HEK293T (cell line): ENCODE results near the gene POLL.

ENCODE experiments used
- CTCF ChIA-PET: fragments of 350-600 bp; formaldehyde crosslinking; extraction: SDS; loops from one replicate; lab custom pipeline; 2021; ENCODE audit warnings: antibody characterized with exemption, inconsistent platforms; lab: Yijun Ruan, JAX
- POLR2A ChIA-PET: fragments of 350-600 bp; formaldehyde crosslinking; extraction: SDS; loops from one replicate; lab custom pipeline; 2020; ENCODE audit warnings: antibody characterized with exemption, inconsistent platforms; lab: Yijun Ruan, JAX
- DNase-seq: peaks from one replicate; pipeline ENCODE4 v3.0.0; 2012; ENCODE audit warnings: mixed read lengths; ENCODE audit errors: extremely low spot score
- ARNT ChIP-seq: fragments of 450-650 bp; IDR thresholded peaks from 2 replicates; pipeline ENCODE4 v1.6.1; 2017; ENCODE audit warnings: mild to moderate bottlenecking
- BHLHE40 ChIP-seq: fragments of 450-650 bp; IDR thresholded peaks from 2 replicates; pipeline ENCODE4 v1.6.1; 2016; ENCODE audit warnings: mild to moderate bottlenecking, moderate library complexity, borderline replicate concordance
- CTBP1 ChIP-seq: fragments of 450-650 bp; IDR thresholded peaks from 2 replicates; pipeline ENCODE4 v1.6.1; 2016; ENCODE audit warnings: borderline replicate concordance
- ELF4 ChIP-seq: fragments of 450-650 bp; IDR thresholded peaks from 2 replicates; pipeline ENCODE4 v1.6.1; 2017; ENCODE audit warnings: antibody characterized with exemption
- FOXA1 ChIP-seq: fragments of 450-650 bp; IDR thresholded peaks from 2 replicates; pipeline ENCODE4 v1.6.1; 2016; ENCODE audit warnings: mild to moderate bottlenecking
- FOXK2 ChIP-seq: fragments of 450-650 bp; IDR thresholded peaks from 2 replicates; pipeline ENCODE4 v1.6.1; 2016; ENCODE audit warnings: mild to moderate bottlenecking
- FOXM1 ChIP-seq: fragments of 450-650 bp; IDR thresholded peaks from 2 replicates; pipeline ENCODE4 v1.6.1; 2017; ENCODE audit warnings: mild to moderate bottlenecking, borderline replicate concordance
- HDGF ChIP-seq: fragments of 450-650 bp; IDR thresholded peaks from 2 replicates; pipeline ENCODE4 v1.6.1; 2017; ENCODE audit warnings: antibody characterized with exemption, borderline replicate concordance
- L3MBTL2 ChIP-seq: fragments of 450-650 bp; conservative IDR thresholded peaks from 2 replicates; pipeline ENCODE4 v1.6.1; 2016; ENCODE audit warnings: mild to moderate bottlenecking
- LEF1 ChIP-seq: fragments of 450-650 bp; IDR thresholded peaks from 2 replicates; pipeline ENCODE4 v1.6.1; 2017; ENCODE audit warnings: mild to moderate bottlenecking, borderline replicate concordance
- NFRKB ChIP-seq: fragments of 450-650 bp; IDR thresholded peaks from 2 replicates; pipeline ENCODE4 v1.6.1; 2016; ENCODE audit warnings: mild to moderate bottlenecking, moderate library complexity
- SP1 ChIP-seq: fragments of 450-650 bp; IDR thresholded peaks from 2 replicates; pipeline ENCODE4 v1.6.1; 2017
- SUZ12 ChIP-seq: fragments of 450-650 bp; IDR thresholded peaks from 2 replicates; pipeline ENCODE4 v1.6.1; 2016; ENCODE audit warnings: mild to moderate bottlenecking
- TARDBP ChIP-seq: fragments of 450-650 bp; IDR thresholded peaks from 2 replicates; pipeline ENCODE4 v1.6.1; 2016
- ZNF384 ChIP-seq: fragments of 450-650 bp; IDR thresholded peaks from 2 replicates; pipeline ENCODE4 v1.6.1; 2016
- TF ChIP-seq, protein P1 (sequence below): fragments of 450-650 bp; IDR thresholded peaks from 2 replicates; pipeline ENCODE4 v1.6.1; 2016

The POLL gene

GRCh38 chr10:101585841-101586240, 2.2 kb downstream of the POLL start:
- ChIA-PET POLR2A (no interaction called here), CTCF (interaction anchor here (0.6 kb wide), 1 partner anchor 327 kb away, joined by 4 read pairs; no protein-coding TSS in a partner anchor)
- DNase-seq: no peak
- TF ChIP-seq NFRKB (no peak), FOXA1 (no peak), FOXM1 (no peak), ZNF384 (no peak), ELF4 (no peak), L3MBTL2 (no peak), BHLHE40 (no peak), CTBP1 (no peak), SUZ12 (no peak), LEF1 (no peak), FOXK2 (no peak), ARNT (no peak), SP1 (no peak), TARDBP (no peak), HDGF (no peak)
- TF ChIP-seq, protein P1, sequence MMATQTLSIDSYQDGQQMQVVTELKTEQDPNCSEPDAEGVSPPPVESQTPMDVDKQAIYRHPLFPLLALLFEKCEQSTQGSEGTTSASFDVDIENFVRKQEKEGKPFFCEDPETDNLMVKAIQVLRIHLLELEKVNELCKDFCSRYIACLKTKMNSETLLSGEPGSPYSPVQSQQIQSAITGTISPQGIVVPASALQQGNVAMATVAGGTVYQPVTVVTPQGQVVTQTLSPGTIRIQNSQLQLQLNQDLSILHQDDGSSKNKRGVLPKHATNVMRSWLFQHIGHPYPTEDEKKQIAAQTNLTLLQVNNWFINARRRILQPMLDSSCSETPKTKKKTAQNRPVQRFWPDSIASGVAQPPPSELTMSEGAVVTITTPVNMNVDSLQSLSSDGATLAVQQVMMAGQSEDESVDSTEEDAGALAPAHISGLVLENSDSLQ: no peak

- CTCF ChIA-PET: no interaction called here
- POLR2A ChIA-PET: interaction anchor here (1.5 kb wide), 1 partner anchor 288 kb away, joined by 3 read pairs; no protein-coding TSS in a partner anchor
- TF ChIP-seq HDGF: no peak
- TF ChIP-seq L3MBTL2: no peak
- no peak for TF ChIP-seq FOXA1
- TF ChIP-seq BHLHE40: no peak
- no peak for DNase-seq
Measured at GRCh38 chr10:101580486-101581399, 7.3 kb downstream of the POLL start.

DNA sequence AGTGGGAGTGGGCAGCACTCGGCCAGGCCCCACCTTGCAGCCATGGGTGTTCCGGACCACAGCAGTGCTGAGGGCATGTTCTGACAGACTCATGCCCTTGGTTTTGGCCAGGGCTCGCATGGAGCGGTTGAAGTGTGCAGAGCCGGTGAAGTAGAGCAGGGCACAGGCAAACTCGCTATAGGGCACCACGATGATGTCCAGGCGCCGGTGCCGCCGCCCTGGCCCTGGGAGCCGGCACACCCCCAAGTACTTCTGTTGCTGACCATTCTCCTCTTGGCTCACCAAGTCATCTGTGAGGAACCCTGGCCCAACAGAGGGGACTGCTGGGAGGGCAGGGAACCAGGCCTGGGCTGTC, 8.6 kb downstream of the POLL start:
- ChIA-PET CTCF (no interaction called here), POLR2A (no interaction called here)
- TF ChIP-seq, protein P1: no peak
- TF ChIP-seq LEF1 (no peak), SP1 (no peak), SUZ12 (no peak), TARDBP (no peak), ELF4 (no peak), BHLHE40 (no peak), NFRKB (no peak), FOXA1 (no peak), CTBP1 (no peak), HDGF (no peak), FOXK2 (no peak), FOXM1 (no peak), L3MBTL2 (no peak), ZNF384 (no peak), ARNT (no peak)
- no peak for DNase-seq

DNA sequence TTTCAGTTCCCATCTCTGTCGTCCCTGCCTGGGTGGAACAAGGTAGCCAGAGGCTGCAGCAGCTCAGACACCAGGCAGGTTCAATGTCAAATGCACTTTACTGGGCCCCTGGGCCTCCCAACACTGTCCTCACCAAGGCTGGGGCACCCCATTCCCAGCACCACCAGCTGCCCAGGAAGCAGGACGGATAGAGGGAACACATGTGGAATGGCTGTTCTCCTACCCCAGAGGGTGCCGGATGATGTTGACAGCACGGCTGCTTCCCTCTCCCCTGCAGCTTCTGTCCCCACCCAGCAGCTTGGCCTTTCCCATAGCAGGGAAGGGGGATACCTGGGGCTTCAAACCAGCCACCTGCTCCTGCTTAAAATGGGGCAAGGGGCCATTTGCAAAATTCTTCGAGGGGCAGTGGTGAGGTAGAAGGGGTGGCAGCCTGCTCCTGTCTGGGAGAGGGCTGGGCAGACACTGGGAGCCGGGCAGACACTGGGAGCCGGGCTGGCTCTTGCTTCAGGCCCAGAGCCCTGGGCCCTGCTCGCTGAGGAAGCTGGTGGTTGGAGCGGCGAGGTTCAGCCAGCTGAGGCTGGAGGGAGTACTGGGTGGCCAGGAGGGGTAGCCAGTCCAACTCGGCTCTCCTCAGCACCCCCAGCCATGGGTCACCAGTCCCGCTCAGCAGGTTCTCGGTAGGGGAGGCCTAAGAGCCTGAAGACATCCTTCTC, 9.1 kb downstream of the POLL start:
- ChIA-PET POLR2A (interaction anchor here (0.6 kb wide), 1 partner anchor 90 kb away, joined by 3 read pairs; no protein-coding TSS in a partner anchor), CTCF (interaction anchor here (1.0 kb wide), 1 partner anchor 9 kb away, joined by 4 read pairs; no protein-coding TSS in a partner anchor)
- TF ChIP-seq, protein P1: no peak
- no peak for TF ChIP-seq FOXK2
- no peak for TF ChIP-seq ZNF384
- TF ChIP-seq ARNT: no peak
- no peak for TF ChIP-seq SUZ12
- TF ChIP-seq CTBP1: no peak
- TF ChIP-seq L3MBTL2: no peak
- no peak for TF ChIP-seq HDGF
- TF ChIP-seq LEF1: no peak
- no peak for DNase-seq

GRCh38 chr10:101578192-101578591, 9.9 kb downstream of the POLL start:
- DNase-seq: no peak
- TF ChIP-seq L3MBTL2 (no peak), TARDBP (no peak), CTBP1 (no peak), BHLHE40 (no peak), ZNF384 (no peak), SP1 (no peak), FOXA1 (no peak)
- TF ChIP-seq, protein P1: no peak
- POLR2A ChIA-PET: no interaction called here
- CTCF ChIA-PET: interaction anchor here (1.0 kb wide), 1 partner anchor 9 kb away, joined by 4 read pairs; no protein-coding TSS in a partner anchor
